Left lung (tissue), 10 donors: ENCODE data around the gene DENND6B. TPM values are rescaled to one million over a fixed set of nuclear protein-coding genes. Genes with fewer than 3 reads are reported as not detected.
A peak's percentile ranks its signal among the peaks of the same experiment; 100 is the strongest.

Experiments used
- ATAC-seq: fragments of 200-7000 bp; cut with Tn5 transposase; one replicate; pipeline ENCODE4 v1.9.1; 2020; ENCODE audit warnings: moderate library complexity
- DNase-seq, 4 donors: peaks; one replicate each; pipeline ENCODE4 v3.0.0-alpha.2; 2013 to 2020
- H3K27ac ChIP-seq, 2 donors: fragments of 200-600 bp; sonication (generic) in 1 of 2; one replicate each; pipeline versions ENCODE4 v1.5.0 to v1.8.0; 2020 to 2021
- H3K27me3 ChIP-seq, 2 donors: fragments of 200-600 bp; sonication (generic) in 1 of 2; one replicate each; pipeline versions ENCODE4 v1.5.0 to v1.8.0; 2020 to 2021
- H3K36me3 ChIP-seq, 2 donors: fragments of 200-600 bp; sonication (generic) in 1 of 2; one replicate each; pipeline versions ENCODE4 v1.5.0 to v1.8.0; 2020 to 2021
- H3K4me1 ChIP-seq, 2 donors: fragments of 200-600 bp; one replicate each; pipeline ENCODE4 v1.8.0; 2021
- H3K4me3 ChIP-seq, 2 donors: fragments of 200-600 bp; sonication (generic) in 1 of 2; one replicate each; pipeline versions ENCODE4 v1.5.0 to v1.8.0; 2020 to 2021; ENCODE audit warnings: mild to moderate bottlenecking in 1 of 2
- H3K9me3 ChIP-seq, 2 donors: fragments of 200-600 bp; sonication (generic) in 1 of 2; one replicate each; pipeline versions ENCODE4 v1.5.0 to v1.8.0; 2020 to 2021
- CTCF ChIP-seq, 2 donors: fragments of 200-600 bp; sonication (generic) in 1 of 2; IDR thresholded peaks; one replicate each; pipeline versions ENCODE4 v1.5.0 to v1.8.0; 2021; ENCODE audit warnings: antibody characterized with exemption in 2 of 2
- intact Hi-C, 2 donors: fragments of 100-400 bp; cut with DNase I; formaldehyde crosslinking; loops; one replicate each; pipeline versions ENCODE4 v1.11.2 to v1.14.2; 2022
- polyA plus RNA-seq, 6 donors: library from polyadenylated mRNA; unstranded; fragments of 120-200 nt; gene quantifications; one replicate each; pipeline ENCODE4 v1.2.1, GENCODE V29; 2013; ENCODE audit not compliant: insufficient read length in 6 of 6
- total RNA-seq, 2 donors: library from RNA; stranded (reverse); fragmentation: NEBNext Ultra II Directional; extraction: Animal tissue kit (Norgen Biotek cat#: 25700); gene quantifications; one replicate each; pipeline ENCODE4 v1.2.1, GENCODE V29; 2021
- donor health status: DM: no; HTN: yes; CAD: no.
- donor health status: DM: no; HTN: no; CAD: no.

Gene DENND6B
- total and polyA plus RNA-seq, 8 donors = 7.3 to 18.8 (median 12.1) TPM

DNA sequence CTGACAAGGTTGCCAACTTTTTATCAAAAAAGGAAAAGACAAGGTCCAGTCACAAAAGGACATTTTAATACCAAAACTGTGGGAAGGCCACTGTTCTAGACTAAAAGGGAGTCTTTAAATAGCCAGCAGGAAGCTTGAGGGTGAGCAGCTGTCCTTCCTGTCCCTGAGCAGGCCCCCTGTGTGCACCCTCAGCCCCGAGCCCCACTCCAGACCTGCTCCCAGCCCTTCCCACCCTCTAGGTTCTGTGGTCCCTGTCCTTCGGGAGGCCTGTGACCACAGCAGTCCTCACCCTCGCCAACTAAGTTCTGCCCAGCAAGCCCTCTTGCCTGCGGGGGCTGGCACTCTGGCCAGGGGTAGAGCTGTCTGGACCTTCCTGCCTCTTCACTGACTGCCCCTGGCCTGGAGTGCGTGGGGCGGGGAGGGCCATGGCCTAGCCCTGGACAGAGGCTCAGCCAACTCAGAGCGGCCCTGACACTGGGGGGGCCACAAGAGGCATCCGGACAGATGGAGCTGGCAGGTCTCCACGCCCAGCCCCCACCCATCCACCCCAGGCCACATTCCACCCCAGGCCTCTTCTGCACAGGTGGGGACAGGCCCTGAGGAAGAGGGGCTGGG lies 17.7 kb downstream of the DENND6B start:
- Histone ChIP-seq H3K36me3 (no peaks in the 10 kb centered on the region), H3K4me3 (no peak overlapping the region), H3K9me3 (no peaks in the 10 kb centered on the region), H3K4me1 (peaks cover 36 to 46% of the 10 kb centered on the region in 2 donors), H3K27ac (peak overlapping the region; percentile 80 to 81), H3K27me3 (peaks cover 0 to 26% of the 10 kb centered on the region in 2 donors)
- intact Hi-C loops = no loop called here
- ATAC-seq (no peak), DNase-seq (no peak)
- no peak for TF ChIP-seq CTCF (IDR thresholded peaks at IDR 0.05)

DNA sequence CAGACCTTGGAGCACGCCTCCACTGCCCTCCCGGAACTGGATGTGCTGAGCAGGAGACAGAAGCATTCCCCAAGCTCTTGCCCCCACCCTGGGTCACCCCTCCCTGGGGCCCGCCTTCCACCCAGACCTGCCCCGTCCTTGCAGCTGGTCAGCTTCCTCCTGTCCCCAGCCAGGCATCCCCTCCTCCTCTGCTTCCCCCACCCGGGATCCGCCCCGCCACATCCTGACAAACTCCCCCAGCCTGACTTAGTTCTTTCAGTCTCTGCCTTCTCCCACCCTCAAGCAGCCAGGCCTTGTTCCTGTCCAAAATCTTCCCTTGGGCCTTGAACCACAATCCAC lies 18.2 kb downstream of the DENND6B start:
- intact Hi-C loops = no loop called here
- H3K27me3 ChIP-seq = peaks cover 0 to 26% of the 10 kb centered on the region in 2 donors
- peak; percentile 6 for ATAC-seq
- no peak overlapping the region for H3K4me3 ChIP-seq
- H3K9me3 ChIP-seq = no peaks in the 10 kb centered on the region
- no peak for TF ChIP-seq CTCF (IDR thresholded peaks at IDR 0.05)
- DNase-seq = peak in 2 of 4 donors; percentile 64 to 88
- H3K27ac ChIP-seq = peak overlapping the region; percentile 80 to 81
- H3K36me3 ChIP-seq = no peaks in the 10 kb centered on the region
- H3K4me1 ChIP-seq = peaks cover 39 to 46% of the 10 kb centered on the region in 2 donors

GRCh38 chr22:50307890-50308596 lies 18.8 kb downstream of the DENND6B start:
- Histone ChIP-seq H3K4me3 (no peak overlapping the region), H3K36me3 (no peaks in the 10 kb centered on the region), H3K4me1 (peaks cover 45 to 51% of the 10 kb centered on the region in 2 donors), H3K27me3 (peaks cover 0 to 26% of the 10 kb centered on the region in 2 donors), H3K27ac (peak overlapping the region; percentile 80 to 81), H3K9me3 (no peaks in the 10 kb centered on the region)
- intact Hi-C loops = no loop called here
- no peak for TF ChIP-seq CTCF (IDR thresholded peaks at IDR 0.05)
- no peak for ATAC-seq
- no peak for DNase-seq

DNA sequence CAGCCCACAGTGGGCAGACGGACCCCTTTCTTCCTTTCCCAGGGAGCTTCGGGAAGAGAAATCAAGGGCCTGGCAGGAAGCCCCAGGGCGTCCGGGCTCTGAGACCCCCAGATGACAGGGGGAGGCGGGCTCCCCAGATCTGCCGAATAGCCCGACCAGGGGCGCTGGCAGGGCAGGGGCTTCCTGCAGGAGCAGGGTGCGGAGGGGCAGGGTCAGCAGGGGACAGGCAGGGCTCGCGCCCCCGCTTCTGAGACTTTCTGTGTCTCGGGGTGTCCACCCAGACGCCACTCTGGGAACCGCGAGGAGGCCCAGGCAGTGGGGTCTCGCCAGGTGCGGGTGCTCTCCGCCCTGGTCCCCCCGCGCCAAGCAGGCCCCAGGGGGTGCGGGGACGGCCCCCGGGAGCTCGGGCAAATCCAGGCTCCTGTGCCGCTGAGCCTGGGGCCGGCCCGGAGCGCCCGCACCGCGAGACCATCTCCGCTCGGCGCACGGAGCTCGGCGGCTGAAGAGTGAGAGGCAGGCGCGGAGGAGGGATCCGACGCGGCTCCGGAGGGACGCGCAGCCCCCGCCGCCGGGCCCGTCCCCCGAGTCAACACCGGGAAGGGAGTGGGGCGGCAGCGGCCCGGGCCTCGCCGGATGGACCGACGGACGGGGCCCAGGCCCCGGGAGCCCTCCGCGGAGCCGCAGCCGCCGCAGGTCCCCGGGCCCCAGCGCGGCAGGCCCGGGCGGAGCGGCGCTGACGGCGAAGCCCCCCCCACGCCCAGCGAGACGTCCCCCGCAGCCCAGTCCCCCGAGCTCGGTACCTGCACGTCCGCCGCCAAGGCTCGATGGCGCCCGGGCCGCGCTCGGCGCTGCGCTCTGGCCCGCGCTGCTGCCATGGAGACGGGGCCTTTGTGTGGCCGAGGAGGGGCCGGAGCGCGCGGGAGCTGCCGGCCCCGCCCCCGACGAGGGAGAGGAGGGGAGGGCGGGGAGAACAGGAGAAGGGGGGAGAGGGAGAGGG lies 19.8 kb downstream of the DENND6B start, which contains the start of gene PLXNB2:
TSS of gene PLXNB2 (minus strand) at position 894 of the 997 bp plus-strand sequence. CDS start 17,062 bp downstream, outside the sequence.
- no peaks in the 10 kb centered on the region for H3K36me3 ChIP-seq
- ATAC-seq (peak; percentile 47), DNase-seq (peak; percentile 81 to 95 (median 89))
- H3K4me3 ChIP-seq = peak within 1 kb of the TSS; percentile 85
- intact Hi-C loops = no loop called here
- no peaks in the 10 kb centered on the region for H3K9me3 ChIP-seq
- TF ChIP-seq CTCF (IDR thresholded peaks at IDR 0.05) = no peak
- H3K27me3 ChIP-seq = peaks cover 0 to 26% of the 10 kb centered on the region in 2 donors
- H3K4me1 ChIP-seq = peaks cover 54 to 61% of the 10 kb centered on the region in 2 donors
- peak within 1 kb of the TSS; percentile 92 to 93 for H3K27ac ChIP-seq
